Activated B cell treated with CpG ODN at 0.5 μM for 24 hours (primary cell): ENCODE data around the gene MRPS23. TPM values are rescaled to one million over a fixed set of nuclear protein-coding genes. Genes with fewer than 3 reads are reported as not detected.

ENCODE experiments used
- ATAC-seq: fragments of 200-7000 bp; cut with Tn5 transposase; one replicate; pipeline ENCODE4 v1.10.0; 2021; ENCODE audit warnings: low read depth, mild to moderate bottlenecking, moderate library complexity
- CTCF ChIA-PET: fragments of 350-600 bp; sonication (Branson Sonifier 250); formaldehyde crosslinking; loops from one replicate; lab custom pipeline; 2021; ENCODE audit warnings: antibody characterized with exemption; lab: Charles Lee
- POLR2A ChIA-PET: fragments of 350-600 bp; sonication (Branson Sonifier 250); formaldehyde crosslinking; loops from one replicate; lab custom pipeline; 2021; ENCODE audit warnings: antibody characterized with exemption; lab: Charles Lee
- DNase-seq: peaks from one replicate; pipeline ENCODE4 v3.0.0; 2022
- H3K27ac Mint-ChIP-seq: one replicate; pipeline ENCODE4 v1.8.0; 2020; ENCODE audit warnings: mixed read lengths
- H3K27me3 Mint-ChIP-seq: one replicate; pipeline ENCODE4 v1.8.0; 2021; ENCODE audit warnings: mixed read lengths
- H3K36me3 Mint-ChIP-seq: one replicate; pipeline ENCODE4 v1.8.0; 2021; ENCODE audit warnings: low read depth, mixed read lengths
- H3K4me1 Mint-ChIP-seq: one replicate; pipeline ENCODE4 v1.8.0; 2021; ENCODE audit warnings: mixed read lengths
- H3K4me3 Mint-ChIP-seq: one replicate; pipeline ENCODE4 v1.8.0; 2020; ENCODE audit warnings: mild to moderate bottlenecking, mixed read lengths
- H3K9me3 Mint-ChIP-seq: one replicate; pipeline ENCODE4 v1.8.0; 2020; ENCODE audit warnings: mixed read lengths
- intact Hi-C: fragments of 100-400 bp; cut with micrococcal nuclease; formaldehyde crosslinking; loops from one replicate; pipeline ENCODE4 v1.15.1; 2024
- total RNA-seq: library from RNA; stranded (reverse); gene quantifications from 2 replicates; pipeline ENCODE4 v1.2.3, GENCODE V29; 2022
- TF ChIP-seq, protein P1 (sequence below): fragments of 200-600 bp; IDR thresholded peaks from one replicate; pipeline ENCODE4 v1.8.0; 2022; ENCODE audit warnings: antibody characterized with exemption, mild to moderate bottlenecking

Gene MRPS23
- total RNA-seq, 1 donor from 2014 or later = 37.9 TPM

DNA sequence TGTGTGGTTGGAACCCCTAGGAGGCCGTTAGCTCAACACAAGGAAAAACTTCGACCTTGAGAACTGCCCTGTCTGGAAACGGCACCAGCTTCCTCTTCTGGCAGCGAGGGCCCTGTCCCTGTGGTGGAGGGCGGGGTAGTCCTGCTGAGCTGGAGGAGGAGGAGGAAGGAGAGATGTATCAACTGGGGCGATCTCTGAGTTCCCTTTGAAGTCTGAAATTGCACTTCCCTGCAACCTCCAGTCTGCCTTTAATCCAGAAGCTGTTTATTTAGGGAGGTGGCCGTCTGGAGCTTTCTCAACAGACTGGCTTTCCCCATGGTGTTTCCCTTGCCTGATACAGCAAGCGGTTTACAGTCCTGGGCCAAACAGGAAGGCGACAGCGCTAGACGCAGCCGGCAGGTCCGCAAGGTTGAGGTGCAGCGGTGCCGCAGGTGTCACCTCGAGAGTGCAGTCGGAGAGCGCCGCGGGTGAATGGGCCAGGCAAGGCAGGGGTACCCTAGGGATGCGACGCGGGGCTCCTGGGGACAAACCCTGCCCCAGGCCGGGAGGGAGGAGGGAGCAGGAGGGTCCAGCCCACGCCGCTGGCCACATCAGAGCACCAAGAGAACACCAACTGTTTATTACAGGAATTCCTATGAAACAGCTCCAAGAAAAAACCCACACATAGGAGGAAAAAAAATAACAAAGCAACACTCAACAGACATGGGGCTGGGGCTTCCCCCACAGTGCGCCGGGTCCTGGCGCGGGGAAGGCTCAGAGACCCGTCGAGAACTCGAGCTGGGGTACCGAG, 11.4 kb upstream of the MRPS23 start:
- peak overlapping the region; percentile 79 for H3K4me3 Mint-ChIP-seq
- H3K27me3 Mint-ChIP-seq = peaks cover 21% of the 10 kb centered on the region
- TF ChIP-seq, protein P1, sequence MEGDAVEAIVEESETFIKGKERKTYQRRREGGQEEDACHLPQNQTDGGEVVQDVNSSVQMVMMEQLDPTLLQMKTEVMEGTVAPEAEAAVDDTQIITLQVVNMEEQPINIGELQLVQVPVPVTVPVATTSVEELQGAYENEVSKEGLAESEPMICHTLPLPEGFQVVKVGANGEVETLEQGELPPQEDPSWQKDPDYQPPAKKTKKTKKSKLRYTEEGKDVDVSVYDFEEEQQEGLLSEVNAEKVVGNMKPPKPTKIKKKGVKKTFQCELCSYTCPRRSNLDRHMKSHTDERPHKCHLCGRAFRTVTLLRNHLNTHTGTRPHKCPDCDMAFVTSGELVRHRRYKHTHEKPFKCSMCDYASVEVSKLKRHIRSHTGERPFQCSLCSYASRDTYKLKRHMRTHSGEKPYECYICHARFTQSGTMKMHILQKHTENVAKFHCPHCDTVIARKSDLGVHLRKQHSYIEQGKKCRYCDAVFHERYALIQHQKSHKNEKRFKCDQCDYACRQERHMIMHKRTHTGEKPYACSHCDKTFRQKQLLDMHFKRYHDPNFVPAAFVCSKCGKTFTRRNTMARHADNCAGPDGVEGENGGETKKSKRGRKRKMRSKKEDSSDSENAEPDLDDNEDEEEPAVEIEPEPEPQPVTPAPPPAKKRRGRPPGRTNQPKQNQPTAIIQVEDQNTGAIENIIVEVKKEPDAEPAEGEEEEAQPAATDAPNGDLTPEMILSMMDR = no peak
- ChIA-PET POLR2A (interaction anchor here (0.6 to 3.2 kb wide), 8 partner anchors 11 to 603 kb away, joined by 3 to 17 read pairs (median 4); partner anchors contain the start of gene MRPS23), CTCF (interaction anchor here (0.7 to 12.2 kb wide), 5 partner anchors 9 to 333 kb away, joined by 3 to 242 read pairs (median 5); no protein-coding TSS in a partner anchor)
- no peaks in the 10 kb centered on the region for H3K36me3 Mint-ChIP-seq
- DNase-seq = no peak
- H3K27ac Mint-ChIP-seq = no peak overlapping the region
- peaks cover 14% of the 10 kb centered on the region for H3K4me1 Mint-ChIP-seq
- H3K9me3 Mint-ChIP-seq = no peaks in the 10 kb centered on the region
- intact Hi-C loops = no loop called here
- ATAC-seq = peak; percentile 69

GRCh38 chr17:57860414-57860999, 10.7 kb upstream of the MRPS23 start:
- Mint-ChIP-seq H3K4me3 (peak overlapping the region; percentile 79), H3K27me3 (peaks cover 23% of the 10 kb centered on the region), H3K9me3 (no peaks in the 10 kb centered on the region), H3K36me3 (no peaks in the 10 kb centered on the region), H3K27ac (no peak overlapping the region), H3K4me1 (peaks cover 14% of the 10 kb centered on the region)
- no peak for DNase-seq
- ChIA-PET CTCF (interaction anchor here (0.6 to 12.2 kb wide), 11 partner anchors 8 to 334 kb away, joined by 3 to 242 read pairs (median 5); no protein-coding TSS in a partner anchor), POLR2A (interaction anchor here (0.5 to 3.2 kb wide), 14 partner anchors 11 to 726 kb away, joined by 3 to 17 read pairs (median 3); partner anchors contain the start of gene MRPS23)
- no peak for ATAC-seq
- TF ChIP-seq, protein P1 = no peak
- intact Hi-C loops = no loop called here

DNA sequence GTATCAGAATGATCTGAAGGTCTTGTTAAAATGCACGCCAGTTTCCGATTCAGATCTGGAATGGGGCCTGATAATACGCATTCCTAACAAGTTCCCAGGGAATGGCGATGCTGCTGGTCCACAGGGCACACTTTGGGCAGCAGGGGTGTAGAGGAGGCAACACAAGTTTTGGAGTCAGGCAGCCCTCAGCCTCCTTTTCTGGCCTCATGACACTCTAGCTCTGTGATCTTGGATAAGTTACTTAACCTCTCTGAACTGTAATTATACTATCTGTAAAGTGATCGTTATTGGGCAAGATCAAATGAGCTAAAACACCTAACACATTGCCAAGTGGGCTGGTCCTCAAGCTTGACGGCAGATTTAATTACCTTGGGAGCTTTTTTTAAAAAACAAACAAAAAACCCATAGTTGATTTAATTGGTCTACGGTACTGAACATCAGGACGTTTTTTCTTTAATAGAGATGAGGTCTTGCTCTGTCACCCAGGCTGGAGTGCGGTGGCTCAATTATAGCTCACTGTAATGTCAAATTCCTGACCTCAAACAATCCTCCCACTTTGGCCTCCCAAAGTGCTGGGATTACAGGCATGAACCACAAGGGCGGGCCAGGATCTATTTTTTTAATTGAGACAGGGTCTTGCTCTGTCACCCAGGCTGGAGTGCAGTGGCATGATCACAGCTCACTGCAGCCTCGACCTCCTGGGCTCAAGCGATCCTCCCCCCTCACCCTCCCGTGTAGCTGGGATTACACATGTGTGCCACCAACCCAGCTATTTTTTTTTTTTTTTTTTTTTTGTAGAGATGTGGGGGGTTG, 10.0 kb upstream of the MRPS23 start:
- H3K9me3 Mint-ChIP-seq = no peaks in the 10 kb centered on the region
- H3K36me3 Mint-ChIP-seq = no peaks in the 10 kb centered on the region
- intact Hi-C loops = loop anchor here (2.0 to 10.0 kb wide), 2 partner anchors 33 to 1025 kb away; partner anchors contain the start of genes C17orf67 and DGKE
- POLR2A ChIA-PET = interaction anchor here (0.5 to 3.2 kb wide), 12 partner anchors 33 to 727 kb away, joined by 3 to 17 read pairs (median 3); partner anchors contain the start of gene SRSF1
- no peak for ATAC-seq
- DNase-seq = no peak
- no peak overlapping the region for H3K4me3 Mint-ChIP-seq
- no peak overlapping the region for H3K27ac Mint-ChIP-seq
- TF ChIP-seq, protein P1 = no peak
- CTCF ChIA-PET = interaction anchor here (0.6 to 12.2 kb wide), 11 partner anchors 8 to 334 kb away, joined by 3 to 242 read pairs (median 5); partner anchors contain the start of gene CUEDC1
- H3K4me1 Mint-ChIP-seq = peaks cover 14% of the 10 kb centered on the region
- peaks cover 21% of the 10 kb centered on the region for H3K27me3 Mint-ChIP-seq

DNA sequence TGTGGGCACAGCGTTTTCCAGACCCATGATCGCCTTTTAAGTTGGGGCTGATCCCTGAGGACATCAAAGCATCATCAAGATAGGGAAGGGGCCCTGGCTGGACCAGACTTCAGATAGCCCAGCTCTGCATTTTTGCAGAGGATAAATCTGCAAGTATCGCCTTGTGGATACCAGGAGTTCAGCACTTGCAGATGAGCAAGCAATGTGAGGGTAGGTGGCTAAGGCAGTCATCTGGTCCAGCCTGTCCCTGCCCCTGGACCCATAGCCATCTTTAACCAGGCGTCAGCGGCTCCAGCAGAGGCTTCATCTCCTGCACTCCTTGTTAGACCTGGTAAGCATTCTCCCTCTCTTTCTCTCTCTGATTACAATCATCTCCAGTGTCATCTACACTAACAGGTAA, 9.0 kb upstream of the MRPS23 start:
- no peaks in the 10 kb centered on the region for H3K9me3 Mint-ChIP-seq
- H3K27me3 Mint-ChIP-seq = peaks cover 17% of the 10 kb centered on the region
- ATAC-seq = no peak
- CTCF ChIA-PET = interaction anchor here (0.7 to 12.2 kb wide), 11 partner anchors 8 to 254 kb away, joined by 3 to 242 read pairs (median 6); partner anchors contain the start of genes CUEDC1 and SRSF1
- DNase-seq = no peak
- peaks cover 14% of the 10 kb centered on the region for H3K4me1 Mint-ChIP-seq
- H3K4me3 Mint-ChIP-seq = no peak overlapping the region
- POLR2A ChIA-PET = interaction anchor here (0.6 to 1.1 kb wide), 3 partner anchors 138 to 720 kb away, joined by 5 to 8 read pairs (median 7); partner anchors contain the start of gene SRSF1
- TF ChIP-seq, protein P1 = no peak
- H3K27ac Mint-ChIP-seq = no peak overlapping the region
- intact Hi-C loops = loop anchor here (1.0 to 10.0 kb wide), 5 partner anchors 34 to 1024 kb away; partner anchors contain the start of genes C17orf67 and DGKE
- no peaks in the 10 kb centered on the region for H3K36me3 Mint-ChIP-seq
